Retinal pigment epithelial cell (primary cell): ENCODE results near the gene GALR1.
"Not testable (repeated sequence)": the region's sequence is repeated elsewhere in the genome, so short reads cannot be mapped to it uniquely, and the experiment has no call there.

Experiments used
- DNase-seq: peaks from one replicate; pipeline ENCODE4 v3.0.0-alpha.2; 2010; ENCODE audit warnings: low read depth
- H3K4me3 ChIP-seq: 2 replicates; pipeline ENCODE4 v1.5.1; 2011; ENCODE audit warnings: mild to moderate bottlenecking, low read length, control low read depth, moderate library complexity
- TF ChIP-seq, protein P1 (sequence below): conservative IDR thresholded peaks from 2 replicates; pipeline ENCODE4 v1.5.1; 2011; ENCODE audit warnings: low read depth, low read length, control low read depth, inconsistent platforms

GALR1 gene

GRCh38 chr18:77263466-77263763 lies 13.8 kb downstream of the GALR1 start:
- TF ChIP-seq, protein P1, sequence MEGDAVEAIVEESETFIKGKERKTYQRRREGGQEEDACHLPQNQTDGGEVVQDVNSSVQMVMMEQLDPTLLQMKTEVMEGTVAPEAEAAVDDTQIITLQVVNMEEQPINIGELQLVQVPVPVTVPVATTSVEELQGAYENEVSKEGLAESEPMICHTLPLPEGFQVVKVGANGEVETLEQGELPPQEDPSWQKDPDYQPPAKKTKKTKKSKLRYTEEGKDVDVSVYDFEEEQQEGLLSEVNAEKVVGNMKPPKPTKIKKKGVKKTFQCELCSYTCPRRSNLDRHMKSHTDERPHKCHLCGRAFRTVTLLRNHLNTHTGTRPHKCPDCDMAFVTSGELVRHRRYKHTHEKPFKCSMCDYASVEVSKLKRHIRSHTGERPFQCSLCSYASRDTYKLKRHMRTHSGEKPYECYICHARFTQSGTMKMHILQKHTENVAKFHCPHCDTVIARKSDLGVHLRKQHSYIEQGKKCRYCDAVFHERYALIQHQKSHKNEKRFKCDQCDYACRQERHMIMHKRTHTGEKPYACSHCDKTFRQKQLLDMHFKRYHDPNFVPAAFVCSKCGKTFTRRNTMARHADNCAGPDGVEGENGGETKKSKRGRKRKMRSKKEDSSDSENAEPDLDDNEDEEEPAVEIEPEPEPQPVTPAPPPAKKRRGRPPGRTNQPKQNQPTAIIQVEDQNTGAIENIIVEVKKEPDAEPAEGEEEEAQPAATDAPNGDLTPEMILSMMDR, result no peak
- DNase-seq, result no peak
- H3K4me3 ChIP-seq, result no peak overlapping the region

- TF ChIP-seq, protein P1, result no peak
- DNase-seq, result no peak
- H3K4me3 ChIP-seq, result no peak overlapping the region
Measured at GRCh38 chr18:77267969-77268368, 18.3 kb downstream of the GALR1 start.

DNA sequence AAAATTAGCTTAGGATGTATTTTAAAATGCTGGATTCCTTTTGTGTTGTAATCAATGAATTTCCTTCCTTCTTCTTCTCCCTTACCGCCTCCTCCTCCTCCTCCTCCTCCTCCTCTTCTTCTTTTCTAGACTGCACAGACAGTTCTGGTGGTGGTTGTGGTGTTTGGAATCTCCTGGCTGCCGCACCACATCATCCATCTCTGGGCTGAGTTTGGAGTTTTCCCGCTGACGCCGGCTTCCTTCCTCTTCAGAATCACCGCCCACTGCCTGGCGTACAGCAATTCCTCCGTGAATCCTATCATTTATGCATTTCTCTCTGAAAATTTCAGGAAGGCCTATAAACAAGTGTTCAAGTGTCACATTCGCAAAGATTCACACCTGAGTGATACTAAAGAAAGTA lies 18.8 kb downstream of the GALR1 start:
- TF ChIP-seq, protein P1, result no peak
- no peak overlapping the region for H3K4me3 ChIP-seq
- DNase-seq, result no peak

DNA sequence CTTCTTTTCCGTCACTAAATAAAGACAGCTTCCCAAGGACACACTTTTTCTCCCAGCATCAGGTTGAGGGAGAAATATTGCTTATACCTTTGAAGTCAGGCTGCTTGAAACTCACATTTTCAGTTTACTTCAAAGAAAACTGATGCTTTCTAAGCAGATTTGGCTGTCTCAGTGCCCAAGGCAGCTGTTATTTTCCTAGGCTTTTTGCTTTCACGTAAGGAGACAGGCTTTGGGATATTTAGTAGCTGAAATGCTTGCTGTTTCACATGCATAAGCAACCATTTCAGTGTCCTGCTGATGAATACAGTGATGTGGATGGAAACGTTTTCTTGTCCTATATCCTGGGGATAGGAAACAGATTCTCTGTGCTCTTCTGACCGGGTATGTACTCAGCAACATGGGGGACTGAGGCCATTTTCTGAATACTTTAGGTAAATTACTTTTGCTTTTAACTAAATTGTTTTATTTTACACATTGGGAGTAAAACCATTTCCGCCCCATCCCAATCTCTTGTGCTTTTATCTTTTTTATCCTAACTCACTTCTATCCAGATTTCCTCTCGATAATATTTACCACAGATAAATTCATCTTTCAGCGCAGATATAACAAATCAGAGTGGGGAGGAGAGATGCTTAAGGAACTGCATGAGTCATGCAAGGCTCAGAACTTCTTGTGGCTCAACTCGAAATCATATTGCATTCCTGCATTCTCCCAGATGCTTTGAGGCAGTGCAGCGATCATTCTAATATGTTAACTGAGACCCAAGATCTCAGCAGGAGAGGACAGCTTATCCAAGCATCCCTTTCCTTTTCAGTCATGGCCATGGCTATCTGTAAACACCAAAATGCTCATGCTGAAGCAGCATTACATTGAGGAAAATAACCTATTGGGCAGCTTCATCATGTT lies 22.2 kb downstream of the GALR1 start:
- TF ChIP-seq, protein P1, result no peak
- no peak overlapping the region for H3K4me3 ChIP-seq
- no peak for DNase-seq

DNA sequence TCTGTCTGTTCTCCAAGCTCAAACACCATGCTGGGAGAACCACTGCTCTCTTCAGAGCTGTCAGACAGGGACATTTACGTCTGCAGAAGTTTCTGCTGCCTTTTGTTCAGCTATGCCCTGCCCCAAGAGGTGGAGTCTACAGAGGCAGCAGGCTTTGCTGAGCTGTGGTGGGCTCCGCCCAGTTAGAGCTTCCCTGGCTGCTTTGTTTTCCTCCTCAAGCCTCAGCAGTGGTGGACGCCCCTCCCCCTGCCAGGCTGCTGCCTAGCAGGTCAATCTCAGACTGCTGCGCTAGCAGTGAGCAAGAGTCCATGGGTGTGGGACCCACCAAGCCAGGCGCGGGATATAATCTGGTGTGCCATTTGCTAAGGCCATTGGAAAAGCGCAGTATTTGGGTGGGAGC lies 41.2 kb downstream of the GALR1 start:
- not testable (repeated sequence) for DNase-seq

DNA sequence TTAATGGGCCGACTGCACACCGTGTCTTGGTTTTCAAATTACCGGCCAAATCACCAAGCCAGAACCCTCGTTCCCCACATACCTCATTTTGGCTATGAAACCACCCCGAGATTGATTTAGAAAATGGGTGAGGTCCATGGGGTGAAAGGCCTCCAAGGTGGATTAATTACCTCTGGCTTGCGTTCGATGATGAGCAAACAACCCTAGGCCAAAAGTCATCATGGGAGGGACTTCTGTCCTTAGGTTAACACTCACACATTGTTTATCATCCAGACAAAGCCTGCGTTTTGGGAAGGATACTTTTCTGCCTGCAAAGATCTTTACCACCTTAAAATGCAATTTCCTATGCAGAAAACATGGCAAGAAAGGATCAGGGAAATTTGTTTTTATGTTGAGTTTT lies 48.5 kb downstream of the GALR1 start:
- H3K4me3 ChIP-seq, result no peak overlapping the region
- DNase-seq, result no peak
- TF ChIP-seq, protein P1, result no peak

More for the DNA sequence above, 41.2 kb downstream of the GALR1 start:
- not testable (repeated sequence) for H3K4me3 ChIP-seq

- TF ChIP-seq, protein P1, result no peak
- H3K4me3 ChIP-seq, result no peak overlapping the region
- no peak for DNase-seq
Measured at GRCh38 chr18:77299706-77300105, 50.1 kb downstream of the GALR1 start.
